Endothelial cell (in vitro differentiated cells): ENCODE data around the gene FAM219A. TPM values are rescaled to one million over a fixed set of nuclear protein-coding genes. Genes with fewer than 3 reads are reported as not detected.

Source experiments
- DNase-seq: peaks from one replicate; pipeline ENCODE4 v3.0.0; 2021; ENCODE audit warnings: low spot score
- H3K27ac Mint-ChIP-seq: one replicate; pipeline ENCODE4 v1.8.0; 2021; ENCODE audit warnings: mixed read lengths, inconsistent platforms; ENCODE audit not compliant: unreplicated experiment
- H3K27me3 Mint-ChIP-seq: one replicate; pipeline ENCODE4 v1.8.0; 2021; ENCODE audit warnings: mild to moderate bottlenecking, moderate library complexity, mixed read lengths, inconsistent platforms; ENCODE audit not compliant: unreplicated experiment
- H3K36me3 Mint-ChIP-seq: one replicate; pipeline ENCODE4 v1.8.0; 2021; ENCODE audit warnings: mild to moderate bottlenecking, low read depth, mixed read lengths, inconsistent platforms; ENCODE audit not compliant: unreplicated experiment
- H3K4me1 Mint-ChIP-seq: one replicate; pipeline ENCODE4 v1.8.0; 2021; ENCODE audit warnings: mild to moderate bottlenecking, mixed read lengths, inconsistent platforms; ENCODE audit not compliant: unreplicated experiment
- H3K4me3 Mint-ChIP-seq: one replicate; pipeline ENCODE4 v1.8.0; 2021; ENCODE audit warnings: mild to moderate bottlenecking, mixed read lengths, inconsistent platforms; ENCODE audit not compliant: unreplicated experiment
- H3K9me3 Mint-ChIP-seq: one replicate; pipeline ENCODE4 v1.8.0; 2021; ENCODE audit warnings: mixed read lengths, inconsistent platforms; ENCODE audit not compliant: unreplicated experiment
- total RNA-seq: library from RNA; stranded (reverse); fragmentation: NEBNext Ultra II Directional; extraction: Animal tissue kit (Norgen Biotek cat#: 25700); gene quantifications from one replicate; pipeline ENCODE4 v1.2.1, GENCODE V29; 2021; ENCODE audit not compliant: unreplicated experiment
- TF ChIP-seq, protein P1 (sequence below): fragments of 200-600 bp; sonication (generic); IDR thresholded peaks from one replicate; pipeline ENCODE4 v1.5.0; 2021; ENCODE audit warnings: antibody characterized with exemption; ENCODE audit not compliant: unreplicated experiment

The FAM219A gene
- total RNA-seq, 1 donor from 2014 or later = 55.3 TPM

DNA sequence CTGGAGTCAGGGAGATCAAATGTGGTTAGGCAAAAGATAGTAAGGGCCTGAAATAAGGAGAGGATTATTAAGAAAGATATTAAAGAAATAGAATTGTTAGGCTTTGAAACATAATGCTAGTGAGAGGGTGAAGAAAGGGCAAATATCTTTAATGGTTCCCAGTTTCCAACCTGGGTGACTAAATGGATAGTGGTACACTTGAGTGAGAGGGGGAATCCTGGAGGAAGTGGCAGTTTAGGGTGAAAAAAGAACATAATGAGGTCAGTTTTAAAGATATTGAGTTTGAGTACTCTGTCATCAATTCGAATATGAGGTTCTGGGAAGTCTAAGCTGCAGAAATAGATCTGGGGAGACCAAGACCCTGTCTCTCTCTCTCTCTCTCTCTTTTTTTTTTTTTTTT, 19.2 kb upstream of the FAM219A start:
- TF ChIP-seq, protein P1, sequence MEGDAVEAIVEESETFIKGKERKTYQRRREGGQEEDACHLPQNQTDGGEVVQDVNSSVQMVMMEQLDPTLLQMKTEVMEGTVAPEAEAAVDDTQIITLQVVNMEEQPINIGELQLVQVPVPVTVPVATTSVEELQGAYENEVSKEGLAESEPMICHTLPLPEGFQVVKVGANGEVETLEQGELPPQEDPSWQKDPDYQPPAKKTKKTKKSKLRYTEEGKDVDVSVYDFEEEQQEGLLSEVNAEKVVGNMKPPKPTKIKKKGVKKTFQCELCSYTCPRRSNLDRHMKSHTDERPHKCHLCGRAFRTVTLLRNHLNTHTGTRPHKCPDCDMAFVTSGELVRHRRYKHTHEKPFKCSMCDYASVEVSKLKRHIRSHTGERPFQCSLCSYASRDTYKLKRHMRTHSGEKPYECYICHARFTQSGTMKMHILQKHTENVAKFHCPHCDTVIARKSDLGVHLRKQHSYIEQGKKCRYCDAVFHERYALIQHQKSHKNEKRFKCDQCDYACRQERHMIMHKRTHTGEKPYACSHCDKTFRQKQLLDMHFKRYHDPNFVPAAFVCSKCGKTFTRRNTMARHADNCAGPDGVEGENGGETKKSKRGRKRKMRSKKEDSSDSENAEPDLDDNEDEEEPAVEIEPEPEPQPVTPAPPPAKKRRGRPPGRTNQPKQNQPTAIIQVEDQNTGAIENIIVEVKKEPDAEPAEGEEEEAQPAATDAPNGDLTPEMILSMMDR = no peak
- no peaks in the 10 kb centered on the region for H3K36me3 Mint-ChIP-seq
- H3K4me1 Mint-ChIP-seq = no peaks in the 10 kb centered on the region
- no peaks in the 10 kb centered on the region for H3K9me3 Mint-ChIP-seq
- no peak for DNase-seq
- peaks cover 1% of the 10 kb centered on the region for H3K27me3 Mint-ChIP-seq
- no peak overlapping the region for H3K27ac Mint-ChIP-seq
- H3K4me3 Mint-ChIP-seq = no peak overlapping the region

DNA sequence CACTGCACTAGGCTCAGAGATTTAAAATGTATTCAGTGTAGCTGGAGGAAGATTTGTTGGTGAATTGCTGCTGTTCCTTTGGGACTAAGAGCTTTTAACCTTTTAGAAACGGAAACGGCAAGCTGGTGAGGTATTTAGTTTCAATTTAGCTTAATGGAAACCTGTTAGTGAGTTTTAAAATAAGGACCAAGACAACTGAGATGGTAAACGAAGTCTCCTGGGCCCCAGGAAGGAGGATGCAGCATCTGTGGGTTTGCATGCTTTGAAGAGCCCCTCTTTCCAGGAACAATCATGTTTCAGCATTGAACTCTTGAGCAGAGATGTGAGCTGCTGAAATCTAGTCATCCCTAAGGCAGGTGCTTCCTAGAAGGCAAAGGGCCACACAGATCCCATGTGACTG, 16.7 kb upstream of the FAM219A start:
- no peak for DNase-seq
- no peaks in the 10 kb centered on the region for H3K9me3 Mint-ChIP-seq
- H3K4me1 Mint-ChIP-seq = no peaks in the 10 kb centered on the region
- H3K36me3 Mint-ChIP-seq = no peaks in the 10 kb centered on the region
- TF ChIP-seq, protein P1 = no peak
- H3K4me3 Mint-ChIP-seq = no peak overlapping the region
- peaks cover 1% of the 10 kb centered on the region for H3K27me3 Mint-ChIP-seq
- no peak overlapping the region for H3K27ac Mint-ChIP-seq

DNA sequence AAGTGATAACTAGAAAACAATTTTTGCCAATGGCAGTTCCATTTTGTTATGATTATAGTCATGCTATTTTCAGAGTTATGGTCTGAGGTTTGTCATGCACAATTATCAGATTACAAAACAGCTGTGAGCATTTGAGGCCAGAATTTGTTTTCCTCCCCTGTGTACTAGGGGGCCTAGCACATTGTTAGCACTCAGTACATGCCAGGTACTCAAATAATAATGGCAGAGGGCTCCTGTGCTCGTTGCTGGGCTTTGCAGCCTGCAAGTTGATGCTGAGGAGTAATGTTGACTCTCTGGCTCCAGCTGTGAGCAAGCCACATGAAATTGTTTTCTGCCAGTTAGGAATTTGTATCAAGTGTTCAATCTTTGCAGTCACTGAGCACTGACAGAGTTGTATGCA, 7.1 kb upstream of the FAM219A start:
- Mint-ChIP-seq H3K27me3 (peaks cover 1% of the 10 kb centered on the region), H3K27ac (no peak overlapping the region), H3K4me1 (peaks cover 2% of the 10 kb centered on the region), H3K4me3 (no peak overlapping the region), H3K9me3 (no peaks in the 10 kb centered on the region), H3K36me3 (no peaks in the 10 kb centered on the region)
- no peak for DNase-seq
- TF ChIP-seq, protein P1 = no peak

DNA sequence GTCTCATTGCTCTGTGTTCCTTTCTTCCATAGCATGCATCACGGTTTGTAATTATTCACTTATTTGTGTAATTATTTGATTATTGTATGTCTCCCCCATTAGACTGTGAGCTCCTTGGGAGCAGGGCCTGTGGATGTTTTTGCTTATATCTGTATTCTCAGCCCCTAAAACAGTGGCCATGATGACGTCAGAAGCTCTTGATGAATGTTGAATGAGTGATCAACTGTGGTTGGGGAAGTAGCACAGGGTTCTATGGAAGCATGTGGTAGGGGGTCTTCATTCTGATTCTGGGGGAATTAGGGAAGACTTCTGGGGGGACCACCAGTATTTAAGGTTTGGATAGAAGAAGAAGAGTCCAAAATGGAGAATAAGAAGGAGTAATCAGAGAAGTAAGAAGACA, 6.2 kb upstream of the FAM219A start:
- DNase-seq = no peak
- H3K4me1 Mint-ChIP-seq = peaks cover 2% of the 10 kb centered on the region
- TF ChIP-seq, protein P1 = no peak
- H3K27me3 Mint-ChIP-seq = peaks cover 4% of the 10 kb centered on the region
- H3K27ac Mint-ChIP-seq = no peak overlapping the region
- H3K4me3 Mint-ChIP-seq = no peak overlapping the region
- no peaks in the 10 kb centered on the region for H3K9me3 Mint-ChIP-seq
- no peaks in the 10 kb centered on the region for H3K36me3 Mint-ChIP-seq

DNA sequence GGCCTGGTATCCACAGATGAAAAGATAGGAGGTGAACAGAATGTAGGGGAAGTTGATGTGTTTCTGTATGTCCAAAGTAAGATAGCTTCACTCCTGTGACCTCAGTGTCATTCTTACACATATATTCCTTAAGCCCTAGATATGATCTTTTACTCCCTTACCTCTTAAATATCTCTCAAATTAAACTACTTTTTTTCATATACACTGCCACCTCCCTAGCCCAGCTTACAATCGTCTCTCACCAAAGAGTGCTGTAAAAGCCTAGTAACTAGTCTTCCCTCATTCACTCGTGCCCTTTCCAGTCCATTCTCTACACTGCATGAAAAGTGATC, 5.5 kb upstream of the FAM219A start:
- no peaks in the 10 kb centered on the region for H3K9me3 Mint-ChIP-seq
- peaks cover 4% of the 10 kb centered on the region for H3K27me3 Mint-ChIP-seq
- no peak overlapping the region for H3K4me3 Mint-ChIP-seq
- H3K4me1 Mint-ChIP-seq = peaks cover 5% of the 10 kb centered on the region
- H3K27ac Mint-ChIP-seq = no peak overlapping the region
- TF ChIP-seq, protein P1 = no peak
- no peaks in the 10 kb centered on the region for H3K36me3 Mint-ChIP-seq
- no peak for DNase-seq
